NCI-H187 treated with DMSO at 0.1 percent for 48 hours (cell line): ENCODE results near the gene PRKAG2.
A peak's percentile ranks its signal among the peaks of the same experiment; 100 is the strongest.

Experiments
- DNase-seq: peaks from one replicate; lab custom pipeline; 2025; lab: John Stamatoyannopoulos, UW

Gene PRKAG2

DNA sequence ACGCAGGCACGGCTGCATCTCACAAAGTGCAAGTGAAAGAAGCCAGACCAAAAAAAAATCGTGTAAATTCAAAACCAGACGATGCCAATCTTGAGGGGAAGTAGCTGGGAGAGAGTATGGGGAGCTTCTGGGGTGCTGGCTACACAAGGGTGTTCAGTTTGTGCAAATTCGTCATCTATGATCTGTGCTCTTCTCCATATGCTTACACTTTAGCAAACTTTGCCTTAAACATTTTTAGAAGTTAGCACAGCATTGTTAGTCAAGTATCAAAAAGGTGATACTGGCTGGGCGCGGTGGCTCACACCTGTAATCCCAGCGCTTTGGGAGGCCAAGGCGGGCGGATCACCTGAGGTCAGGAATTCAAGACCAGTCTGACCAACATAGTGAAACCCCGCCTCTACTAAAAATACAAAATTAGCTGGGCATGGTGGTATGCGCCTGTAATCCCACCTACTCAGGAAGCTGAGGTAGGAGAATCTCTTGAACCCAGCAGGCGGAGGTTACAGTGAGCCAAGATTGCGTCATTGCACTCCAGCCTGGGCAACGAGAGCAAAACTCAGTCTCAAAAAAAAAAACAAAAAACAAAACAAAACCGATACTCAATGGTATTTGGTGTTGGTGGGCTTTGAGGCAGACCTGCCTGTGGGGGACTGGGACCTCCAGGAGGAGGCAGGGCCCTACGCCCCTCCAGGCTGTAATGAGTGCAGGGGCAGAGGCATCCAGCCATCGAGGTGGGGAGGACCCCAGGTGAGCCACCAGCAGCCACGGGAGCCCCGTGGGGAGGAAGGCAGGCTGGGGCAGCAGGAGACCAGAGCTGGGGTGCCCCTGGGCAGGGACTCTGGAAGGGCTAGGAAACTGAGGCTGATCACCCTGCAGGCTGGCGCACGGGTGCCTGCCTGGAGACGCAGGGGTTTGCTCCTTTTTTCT is 150.0 kb downstream of the PRKAG2 start:
- no peak for DNase-seq

DNA sequence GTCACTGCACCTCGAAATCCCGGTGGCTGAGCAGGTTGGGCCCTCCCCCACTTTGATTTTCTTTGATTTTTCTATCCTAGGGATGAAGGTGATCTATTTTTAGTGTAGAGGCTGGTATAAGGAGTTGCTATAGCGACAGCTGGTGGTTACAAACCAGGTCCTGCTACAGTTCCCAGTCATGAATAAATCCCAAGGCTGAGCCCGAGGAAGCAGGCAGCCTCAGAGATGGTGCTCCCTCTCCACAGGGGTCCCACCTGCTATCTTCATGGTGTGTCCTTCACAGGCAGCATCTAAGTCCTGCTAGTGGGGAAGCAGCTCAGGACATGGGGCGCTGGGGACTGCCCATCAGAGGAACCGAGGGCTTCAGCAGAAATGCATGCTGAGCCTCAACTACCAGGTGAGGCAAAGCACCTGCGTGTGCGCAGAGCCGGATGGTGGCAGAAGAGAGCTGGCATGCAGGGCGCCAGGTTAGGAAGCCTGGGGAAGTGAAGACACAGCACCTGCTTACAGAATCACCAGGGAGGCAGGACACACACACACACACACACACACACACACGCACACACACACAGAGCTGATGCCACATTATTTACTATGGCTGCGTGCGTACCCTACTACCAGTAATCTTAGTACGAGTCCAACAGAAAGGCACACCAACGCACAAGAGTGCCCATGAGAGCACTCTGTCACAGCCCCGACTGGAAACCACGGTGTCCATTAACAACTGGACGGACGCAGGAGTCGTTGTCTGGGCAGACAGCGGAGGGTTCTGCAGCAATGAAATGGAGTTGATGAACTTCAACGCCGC is 150.9 kb downstream of the PRKAG2 start:
- DNase-seq = peak; percentile 81

DNA sequence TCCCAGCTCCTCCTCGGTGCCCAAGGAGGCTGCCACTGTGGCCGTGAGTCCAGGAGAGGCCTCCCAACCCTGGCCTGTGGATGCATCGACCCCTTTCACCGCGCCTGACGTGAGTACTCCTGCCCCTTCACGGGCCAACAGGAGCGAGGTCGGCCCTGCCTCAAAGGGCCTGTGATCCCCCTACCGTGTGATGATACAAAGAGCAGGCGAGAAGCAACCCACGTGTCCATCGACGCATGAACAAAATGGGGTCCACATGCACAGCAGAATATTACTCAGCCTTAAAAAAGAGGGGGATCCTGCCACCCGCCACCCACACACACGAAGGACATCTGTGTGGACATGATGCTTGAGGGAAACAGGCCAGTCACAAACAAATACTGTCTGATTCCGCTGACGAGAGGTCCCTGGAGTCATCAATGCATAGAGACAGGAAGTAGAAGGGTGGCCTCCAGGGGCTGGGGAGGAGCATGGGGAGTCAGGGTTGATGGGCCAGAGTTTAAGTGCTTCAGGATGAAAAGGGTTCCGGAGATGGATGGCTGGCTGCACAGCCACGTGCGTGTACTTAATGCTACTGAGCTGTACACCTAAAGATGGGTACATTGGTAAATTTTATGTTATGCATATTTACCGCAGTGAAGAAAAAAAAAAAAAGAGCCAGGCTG is 151.9 kb downstream of the PRKAG2 start:
- DNase-seq = no peak

DNA sequence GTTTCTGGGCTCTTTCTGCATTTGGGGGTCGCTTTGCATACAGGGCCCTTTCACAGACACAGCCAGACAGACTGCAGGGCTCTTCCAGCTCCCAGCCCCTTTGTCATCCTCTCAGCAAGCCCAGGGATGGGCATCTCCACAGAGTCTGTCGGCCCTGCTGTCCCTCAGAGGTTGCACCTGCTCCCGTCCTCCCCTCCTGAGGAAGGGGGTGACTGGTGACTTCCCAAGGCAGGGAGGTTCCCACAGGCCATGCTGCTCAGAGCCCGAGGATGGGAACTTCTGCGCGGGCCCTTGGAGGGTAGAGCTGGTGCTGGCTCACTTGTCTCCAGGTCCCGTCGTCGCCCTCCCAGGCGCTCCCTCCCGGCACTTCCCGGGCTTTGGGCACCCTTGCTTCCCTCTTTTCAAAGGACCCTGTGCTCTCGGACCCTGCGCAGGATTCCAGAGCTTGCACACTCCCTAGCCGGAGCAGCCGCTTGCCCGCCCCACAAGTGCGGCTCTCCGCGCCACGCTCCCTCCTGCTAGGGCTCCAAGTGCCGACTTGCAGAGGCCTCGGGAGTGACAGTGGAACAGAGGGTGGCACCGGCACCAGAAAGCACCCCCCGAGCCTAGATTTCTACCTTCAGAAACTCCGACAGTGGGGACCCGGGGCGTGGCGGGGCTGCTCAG is 152.5 kb downstream of the PRKAG2 start:
- no peak for DNase-seq

DNA sequence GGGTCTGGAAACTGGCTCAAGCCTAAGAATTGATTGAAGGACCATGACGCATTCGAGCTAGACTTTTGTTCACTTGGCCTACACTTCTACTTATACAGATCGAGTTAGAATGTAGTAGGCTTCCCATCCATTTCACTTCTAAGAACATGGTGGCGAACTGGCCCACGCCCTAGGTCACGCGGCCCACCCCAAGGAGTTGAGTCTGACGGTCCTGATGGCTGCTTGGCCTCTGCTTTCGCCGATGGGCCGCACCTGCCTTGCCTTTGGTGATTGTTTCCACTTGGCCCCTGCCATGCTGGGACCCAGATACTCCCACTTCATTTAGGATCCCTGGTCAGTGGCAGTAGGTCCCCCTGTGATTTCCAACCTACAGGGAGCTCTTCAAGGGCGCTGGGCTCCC is 153.6 kb downstream of the PRKAG2 start:
- no peak for DNase-seq

DNA sequence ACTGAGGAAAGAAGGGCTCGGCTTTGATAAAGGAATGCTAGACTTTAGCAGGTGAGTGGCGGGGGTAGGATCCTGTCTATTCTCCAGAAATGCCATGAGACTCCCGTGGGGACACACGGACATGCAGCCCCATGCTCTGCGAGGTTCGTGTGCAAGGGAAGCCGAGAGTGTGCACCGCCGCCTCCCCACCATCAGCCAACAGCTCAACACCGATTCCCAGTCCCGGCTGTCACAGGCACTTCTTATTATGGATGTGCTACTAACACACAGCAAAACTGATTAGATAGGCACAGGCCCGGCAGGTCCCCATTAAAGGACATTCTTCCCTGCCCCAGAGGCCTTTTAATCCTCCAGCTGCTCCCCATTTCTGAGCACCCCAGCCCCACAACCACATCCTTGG is 154.4 kb downstream of the PRKAG2 start:
- DNase-seq = no peak

DNA sequence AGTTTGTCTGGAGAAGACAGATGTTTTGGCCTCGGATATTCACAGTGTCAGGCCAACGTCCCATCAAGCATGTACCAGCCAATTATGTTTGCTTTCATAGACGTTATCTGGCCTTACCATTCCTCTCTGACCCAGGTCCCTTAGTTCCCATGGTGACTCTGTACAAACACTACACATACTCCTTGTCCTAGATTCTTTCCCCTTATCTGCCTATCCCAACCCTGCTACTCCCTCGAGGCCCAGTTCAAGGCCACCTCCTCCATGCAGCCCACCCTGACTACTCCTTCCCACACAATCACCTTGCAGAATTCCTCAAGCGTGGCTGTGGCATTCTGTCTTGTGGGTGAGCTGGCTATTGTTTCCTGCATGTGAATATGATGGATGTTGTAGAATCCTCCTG is 155.2 kb downstream of the PRKAG2 start:
- no peak for DNase-seq

DNA sequence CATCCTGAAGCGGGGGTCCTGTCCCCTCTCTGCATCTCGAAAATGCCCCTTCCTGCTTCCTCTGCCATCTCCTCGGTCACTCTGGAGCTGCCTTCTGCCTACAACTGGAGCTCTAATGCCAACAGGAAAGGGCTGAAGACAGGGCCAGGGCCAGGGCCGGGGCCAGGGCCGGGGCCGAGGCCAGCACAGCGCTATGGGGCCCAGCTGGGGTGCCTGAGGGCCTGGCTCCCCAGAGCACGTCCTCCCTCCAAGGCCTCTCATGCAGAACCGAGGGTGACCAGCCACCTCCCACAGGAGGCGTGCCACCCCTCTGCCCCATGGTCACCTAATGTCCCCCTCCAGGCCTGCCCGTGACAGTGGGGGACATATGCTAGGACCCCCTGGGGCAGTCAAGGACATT is 155.7 kb downstream of the PRKAG2 start:
- no peak for DNase-seq

DNA sequence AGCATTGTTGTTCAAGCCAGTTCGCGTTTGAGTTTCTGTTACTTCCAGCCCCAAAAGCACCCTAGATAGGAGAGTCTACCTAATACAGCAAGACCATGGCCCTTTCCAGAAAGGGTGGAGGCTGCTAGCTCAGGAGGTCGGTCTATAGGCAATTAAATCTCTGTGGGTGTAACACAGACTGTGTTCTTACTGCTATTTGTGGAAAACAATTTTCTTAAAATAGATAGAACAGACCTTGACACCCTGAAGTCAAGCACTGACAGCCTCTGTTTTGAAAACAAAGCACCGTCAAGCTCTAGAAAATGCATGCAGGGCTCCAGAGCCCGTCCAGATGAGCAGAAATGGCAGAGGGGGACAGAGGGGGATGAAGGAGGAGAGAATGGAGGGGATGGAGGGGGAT is 156.6 kb downstream of the PRKAG2 start:
- no peak for DNase-seq

DNA sequence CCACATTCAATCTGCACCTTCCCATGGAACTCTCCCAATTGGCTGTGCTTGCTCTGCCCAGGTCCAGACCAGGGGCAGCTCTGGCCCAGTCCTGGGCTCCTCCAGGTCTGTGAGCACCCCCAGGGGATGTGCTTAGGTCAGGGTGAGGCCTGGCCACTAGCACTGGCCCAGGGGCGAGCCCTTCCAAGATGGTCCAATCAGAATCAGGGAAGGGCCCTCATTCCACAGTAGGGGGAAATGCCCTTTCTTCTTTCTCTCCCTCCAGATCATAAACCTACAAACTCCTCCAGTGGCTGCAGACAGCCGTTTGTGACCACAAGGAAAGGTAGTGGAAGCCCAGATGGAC is 157.0 kb downstream of the PRKAG2 start:
- no peak for DNase-seq

DNA sequence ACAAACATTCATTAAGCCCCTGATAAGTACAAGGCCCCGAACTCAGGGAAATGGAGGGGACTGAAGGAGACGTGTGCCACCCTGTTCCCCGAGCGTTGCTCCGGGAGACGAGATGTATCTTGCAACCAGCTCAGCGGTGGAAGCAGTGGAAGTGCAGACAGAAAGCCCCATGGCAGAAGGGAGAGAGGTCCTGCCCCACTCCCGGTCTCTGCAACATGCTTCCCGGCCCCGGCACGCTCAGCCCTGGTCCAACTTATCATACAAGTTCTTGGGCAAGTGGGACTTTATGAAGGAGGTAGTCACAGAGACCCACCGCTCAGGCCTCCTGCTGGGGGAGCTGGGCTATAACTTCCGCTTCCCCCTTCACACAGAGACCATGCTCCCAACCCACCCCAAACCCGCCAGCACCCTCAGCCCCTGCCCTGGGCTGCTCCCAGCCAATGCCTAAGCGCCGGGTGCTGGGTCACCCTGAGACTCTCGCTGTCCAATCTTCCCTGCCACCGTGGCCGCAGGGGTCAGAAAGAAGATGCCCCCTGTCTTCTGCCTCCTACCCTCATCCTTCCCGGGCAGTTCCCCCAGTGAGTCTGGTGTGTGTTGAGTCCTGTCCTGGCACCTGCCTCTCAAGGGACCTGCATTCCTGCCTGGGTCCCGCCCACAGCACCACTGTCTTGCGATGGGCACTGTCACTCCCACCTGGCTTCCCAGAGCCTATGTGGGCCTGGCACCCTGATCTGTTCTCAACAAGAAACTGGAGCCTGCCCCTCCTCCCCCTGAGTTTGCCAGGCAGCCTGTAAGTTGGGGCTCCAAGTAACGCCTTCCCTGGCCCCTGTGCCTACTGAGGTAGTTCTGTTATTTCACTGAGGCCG is 157.7 kb downstream of the PRKAG2 start:
- no peak for DNase-seq

DNA sequence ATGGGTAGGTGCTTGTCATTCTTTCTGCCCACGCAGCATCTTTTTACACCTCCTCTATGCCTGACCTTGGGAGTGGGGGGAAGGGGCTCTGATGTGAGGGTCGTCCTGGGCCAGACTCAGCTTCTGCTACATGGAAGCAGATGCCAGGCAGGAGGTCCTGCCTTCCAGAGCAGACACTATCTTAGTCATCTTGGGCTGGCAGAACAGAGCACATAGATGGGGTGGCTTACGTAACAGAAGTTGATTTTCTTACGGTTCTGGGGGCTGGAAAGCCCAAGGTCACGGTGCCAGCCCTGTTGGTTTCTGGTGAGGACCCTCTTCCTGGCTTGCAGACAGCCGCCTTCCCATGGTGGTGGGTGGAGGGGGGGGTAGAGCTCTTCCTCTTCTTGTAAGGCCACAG is 159.0 kb downstream of the PRKAG2 start:
- no peak for DNase-seq

DNA sequence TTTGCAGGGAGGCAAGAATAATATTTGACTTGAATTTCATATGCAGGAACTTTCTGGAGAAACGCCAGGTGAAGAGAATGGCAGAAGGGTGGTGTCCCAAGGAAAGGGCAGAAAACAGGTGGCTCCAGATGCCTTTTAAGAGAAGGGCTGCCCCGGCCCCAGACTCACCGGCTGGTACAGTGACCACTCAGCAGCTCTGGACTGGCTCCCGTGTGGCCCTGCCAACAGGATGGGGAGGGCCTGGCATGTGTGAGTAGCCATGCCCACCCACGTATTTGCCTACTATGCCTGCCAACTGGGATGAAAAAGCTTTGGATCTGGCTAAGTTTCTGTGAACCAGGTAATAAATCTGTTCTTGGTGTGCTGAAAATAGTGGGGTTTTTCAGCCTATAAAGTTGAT is 159.5 kb downstream of the PRKAG2 start:
- no peak for DNase-seq

DNA sequence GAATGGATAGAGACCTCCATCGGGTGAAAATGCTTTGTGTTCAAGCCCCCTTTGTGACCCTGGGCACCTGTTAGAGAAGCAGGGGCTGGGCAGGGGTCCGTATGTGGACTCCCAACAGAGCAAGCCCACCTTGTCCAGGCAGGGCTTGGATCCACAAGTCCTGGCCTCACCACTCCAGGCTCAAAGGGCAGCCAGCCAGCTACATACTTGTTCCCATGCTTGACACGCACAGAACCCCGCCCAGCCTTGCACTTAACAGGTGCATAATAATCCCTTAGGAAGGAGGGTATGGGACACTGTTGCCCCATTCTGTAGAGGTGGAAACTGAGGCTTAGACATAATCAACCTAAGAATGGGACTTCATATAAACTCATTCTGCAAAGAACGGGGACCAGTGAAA is 160.6 kb downstream of the PRKAG2 start:
- DNase-seq = no peak

DNA sequence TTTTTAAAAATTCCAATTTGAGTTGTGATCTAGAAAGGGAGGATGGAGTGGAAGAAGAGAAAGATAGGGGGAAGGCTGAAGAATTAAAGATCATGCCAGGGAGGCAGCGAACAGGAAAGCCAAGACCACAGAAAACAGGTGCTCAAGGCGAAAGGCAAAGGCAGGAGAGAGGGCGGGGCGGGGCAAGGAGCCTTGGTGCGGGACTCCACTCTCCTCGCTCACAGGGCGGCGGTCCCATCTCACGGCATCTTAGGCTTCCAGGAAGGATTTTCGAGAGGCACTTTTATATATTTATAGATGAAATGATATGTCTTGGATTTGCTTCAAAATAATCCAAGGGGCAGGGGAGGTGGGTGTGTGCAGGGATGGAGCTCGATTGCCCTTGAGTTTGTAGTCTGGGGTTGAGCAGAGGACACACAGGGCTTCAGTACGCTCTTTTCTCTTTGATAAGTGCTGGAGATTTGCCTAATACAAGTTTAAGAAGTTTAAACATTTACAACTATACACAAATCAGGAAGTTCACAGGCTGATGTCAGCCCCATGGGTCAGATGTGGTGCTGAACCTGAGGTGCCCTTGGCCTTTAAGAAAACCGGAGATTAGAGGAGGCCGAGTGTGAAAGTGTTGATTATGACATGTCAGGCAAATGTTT is 161.1 kb downstream of the PRKAG2 start:
- DNase-seq = no peak

DNA sequence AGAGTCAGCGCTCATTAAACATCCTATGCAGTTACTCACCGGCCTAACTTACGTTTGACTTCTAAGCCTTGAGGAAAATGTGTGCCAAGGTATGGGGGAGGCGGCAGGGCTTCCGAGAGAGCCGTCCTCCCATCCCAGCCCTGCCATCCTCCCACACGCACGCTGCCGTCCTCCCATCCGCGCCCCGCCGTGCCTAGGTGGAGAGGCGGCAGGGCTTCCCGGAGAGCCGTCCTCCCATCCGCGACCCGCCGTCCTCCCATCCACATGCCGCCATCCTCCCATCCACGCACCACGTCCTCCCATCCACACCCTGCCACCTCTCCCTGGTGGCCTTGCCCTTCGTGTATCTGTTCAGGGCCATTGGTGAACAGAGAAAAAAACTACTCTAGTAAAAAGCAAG is 162.7 kb downstream of the PRKAG2 start:
- DNase-seq = no peak

DNA sequence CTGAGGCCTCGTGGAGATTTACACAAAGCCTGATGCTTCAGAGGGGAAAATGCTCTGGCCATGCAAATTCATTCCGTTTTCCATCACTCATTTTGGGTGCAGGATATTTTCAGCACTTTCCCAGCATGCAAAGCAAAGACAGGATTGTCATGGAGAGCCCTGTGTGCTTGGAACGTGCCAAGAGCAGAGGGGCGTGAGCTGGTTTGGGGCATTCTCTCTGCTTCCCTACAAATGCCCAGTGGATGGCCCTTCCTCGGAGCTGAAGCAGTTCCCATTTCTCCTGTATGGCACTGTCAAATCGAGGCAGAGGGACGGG is 164.1 kb downstream of the PRKAG2 start:
- no peak for DNase-seq

DNA sequence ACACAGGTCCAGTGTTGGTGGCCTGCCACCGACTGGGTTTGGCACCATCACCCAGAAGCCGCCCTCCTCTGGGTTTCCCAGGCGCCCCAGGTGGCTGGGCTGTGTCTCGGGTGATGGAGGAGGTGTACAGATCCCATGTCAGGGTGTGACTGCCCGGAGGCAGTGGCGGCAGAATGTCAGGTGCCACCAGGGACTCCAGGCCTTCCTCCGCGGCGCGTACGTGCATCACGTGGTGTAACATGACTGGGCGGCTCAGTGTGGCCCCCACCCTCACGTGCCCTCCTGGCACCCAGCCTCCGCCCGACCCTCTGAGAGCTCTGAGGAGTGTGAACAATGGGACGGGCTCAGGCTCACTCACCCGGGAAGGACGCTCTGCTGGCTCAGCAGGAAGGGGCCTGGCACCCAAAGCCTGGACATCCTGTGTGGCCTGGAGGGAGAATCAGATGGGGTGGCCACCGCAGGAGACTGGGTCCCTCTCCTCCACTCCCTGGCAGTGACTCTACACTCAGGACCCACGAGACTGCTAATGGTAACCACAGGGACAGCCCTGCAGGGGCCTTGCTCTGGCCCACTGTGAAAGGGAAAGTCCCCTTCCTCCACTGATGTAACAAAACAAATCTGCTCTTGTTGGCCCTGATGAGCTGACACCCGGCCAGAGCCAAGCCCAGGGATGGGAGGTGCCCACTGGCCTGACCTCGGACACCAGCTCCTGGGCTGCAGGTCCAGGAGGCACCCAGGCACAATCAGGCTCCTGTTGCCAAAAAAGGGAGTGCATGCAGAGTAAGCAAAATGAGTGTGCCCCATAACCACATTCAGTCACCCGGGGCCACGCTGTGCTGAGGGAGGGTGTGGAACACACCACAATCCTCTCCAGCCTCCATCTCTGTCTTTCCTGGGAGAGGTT is 164.8 kb downstream of the PRKAG2 start:
- no peak for DNase-seq

DNA sequence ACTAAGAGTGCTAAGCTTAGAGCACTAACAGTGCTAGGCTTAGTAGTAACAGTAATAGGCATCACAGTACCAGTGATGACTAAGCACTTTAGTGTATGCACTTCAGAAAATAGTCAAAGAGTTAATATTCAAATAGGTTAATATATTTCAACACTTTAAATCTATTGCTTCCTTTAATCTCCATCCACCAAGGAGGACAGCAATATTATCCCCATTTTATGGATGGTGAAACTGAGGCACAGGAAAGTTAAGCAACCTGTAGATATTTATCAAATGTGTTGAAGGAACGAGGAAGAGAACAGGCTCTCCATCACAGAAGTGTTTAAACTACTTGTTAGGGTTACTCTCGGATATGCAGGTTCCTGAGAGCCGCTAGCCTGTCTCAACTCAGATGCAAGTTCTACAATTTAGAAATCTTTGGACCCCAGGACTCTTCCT is 165.5 kb downstream of the PRKAG2 start:
- DNase-seq = no peak
